ENCODE measurements around the gene PAX6. TPM values are rescaled to one million over a fixed set of nuclear protein-coding genes. Genes with fewer than 3 reads are reported as not detected.

The PAX6 gene
- total RNA-seq, 2 donors from 2014 or later = 0.68 TPM; not detected in 1

GRCh38 chr11:31740131-31740530 lies 71.0 kb downstream of the PAX6 start:
- ATAC-seq (ENCODE audit: insufficient number of reproducible peaks, low FRiP score, low read depth) = no peak
- Histone ChIP-seq H3K9me3 (peaks cover 3% of the 10 kb centered on the region), H3K4me1 (ENCODE audit: control insufficient read depth in 1 of 2, low read depth in 2 of 2) (no peaks in the 10 kb centered on the region), H3K4me3 (no peak overlapping the region), H3K27ac (no peak overlapping the region), H3K36me3 (no peaks in the 10 kb centered on the region), H3K27me3 (replicated peaks; ENCODE audit: insufficient read depth) (no peaks in the 10 kb centered on the region)
- no peak for DNase-seq (ENCODE audit: low spot score)
- no peak for TF ChIP-seq CTCF (IDR thresholded peaks at IDR 0.05)
